Endothelial cell of umbilical vein (primary cell): ENCODE results near the gene USP8.
"Not testable (repeated sequence)": the region's sequence is repeated elsewhere in the genome, so short reads cannot be mapped to it uniquely, and the experiment has no call there.

Source experiments
- CTCF ChIP-seq, 2 donors: IDR thresholded peaks; 1 replicate in 1 of 2; 2 replicates in 1 of 2; pipeline ENCODE4 v1.5.1; 2011; ENCODE audit warnings: low read length in 2 of 2, mild to moderate bottlenecking in 2 of 2, moderate library complexity in 2 of 2, control low read depth in 1 of 2, inconsistent platforms in 1 of 2, low read depth in 1 of 2; ENCODE audit not compliant: insufficient read depth in 1 of 2; ENCODE audit errors: extremely low read depth in 1 of 2
- EZH2 ChIP-seq: IDR thresholded peaks from 2 replicates; pipeline ENCODE4 v1.6.1; 2012; ENCODE audit warnings: borderline replicate concordance, low read depth, mild to moderate bottlenecking, moderate library complexity, low read length, inconsistent platforms; ENCODE audit not compliant: severe bottlenecking
- FOS ChIP-seq: IDR thresholded peaks from 2 replicates; pipeline ENCODE4 v1.6.1; 2011; ENCODE audit warnings: mild to moderate bottlenecking, low read length, moderate library complexity, borderline replicate concordance; ENCODE audit not compliant: insufficient read depth
- GATA2 ChIP-seq: IDR thresholded peaks from 2 replicates; pipeline ENCODE4 v1.7.0; 2011; ENCODE audit warnings: low read depth, mild to moderate bottlenecking, moderate library complexity, mixed read lengths, low read length; ENCODE audit not compliant: insufficient read length, insufficient read depth
- MYC ChIP-seq: IDR thresholded peaks from one replicate; pipeline ENCODE4 v1.6.1; 2011; ENCODE audit warnings: mild to moderate bottlenecking, low read depth, low read length
- POLR2A ChIP-seq: IDR thresholded peaks from 2 replicates; pipeline ENCODE4 v1.6.1; 2012; ENCODE audit warnings: low read depth, mild to moderate bottlenecking, control low read depth, low read length

GRCh38 chr15:50391561-50391960, 32.6 kb upstream of the USP8 start:
- not testable (repeated sequence) for TF ChIP-seq POLR2A; EZH2; CTCF (IDR thresholded peaks at IDR 0.05; ENCODE audit: extremely low read depth in 1 of 2, insufficient read depth in 1 of 2, low read depth in 1 of 2, low read length in 2 of 2); MYC; GATA2; FOS
